Measurements from ENCODE around the gene DNAL4. TPM values are rescaled to one million over a fixed set of nuclear protein-coding genes. Genes with fewer than 3 reads are reported as not detected.
A peak's percentile ranks its signal among the peaks of the same experiment; 100 is the strongest.

DNAL4 gene
- total and polyA plus RNA-seq, 10 of the 15 experiments (the other 5 are each of a cell fraction or from before 2014, with no cell fraction given), result 0.35 to 8.5 (median 6.3) TPM; not detected in 1

- no peaks in the 10 kb centered on the region for H3K4me1 ChIP-seq (ENCODE audit: control insufficient read depth, insufficient read depth, low read length)
- no peak overlapping the region for H3K9ac ChIP-seq (ENCODE audit: control insufficient read depth, insufficient read depth, low read length)
- H3K27ac ChIP-seq (ENCODE audit: control insufficient read depth, insufficient read depth), result no peak overlapping the region
- ATAC-seq (peak; percentile 7; the same call in 2 of the 3 replicates), DNase-seq (ENCODE audit: low read depth, low spot score) (no peak), FAIRE-seq (no peak)
- H3K4me2 ChIP-seq (ENCODE audit: control insufficient read depth, insufficient read depth), result no peak overlapping the region
- 73% methylated on average over 13 of the region's 13 CpGs for whole genome bisulfite sequencing (ENCODE audit: insufficient coverage, insufficient replicate concordance, low lambda C conversion rate, missing lambda C conversion rate)
- ChIA-PET CTCF (interaction anchor here (1.0 to 3.7 kb wide), 9 partner anchors 10 to 682 kb away, joined by 3 to 26 read pairs (median 5); no protein-coding TSS in a partner anchor), SMC1A (ENCODE audit: uncharacterized antibody, unreplicated experiment) (interaction anchor here (1.3 kb wide), 1 partner anchor 16 kb away, joined by 5 read pairs; no protein-coding TSS in a partner anchor), POLR2A (interaction anchor here (0.6 kb wide), 1 partner anchor 513 kb away, joined by 3 read pairs; no protein-coding TSS in a partner anchor), RAD21 (ENCODE audit: unreplicated experiment) (interaction anchor here (0.8 to 1.8 kb wide), 3 partner anchors 31 to 269 kb away, joined by 3 to 4 read pairs (median 3); no protein-coding TSS in a partner anchor)
- H3K4me3 ChIP-seq, result no peak overlapping the region
- in situ Hi-C loops (cut with MboI) (no loop called here), intact Hi-C loops (cut with micrococcal nuclease; ENCODE audit: unreplicated experiment) (no loop called here)
- H4K20me1 ChIP-seq (ENCODE audit: control insufficient read depth, insufficient read depth), result peaks cover 2% of the 10 kb centered on the region; the same call in 1 of the 2 replicates
- H3K36me3 ChIP-seq (ENCODE audit: control insufficient read depth in 2 of 2, insufficient read depth in 2 of 2, low read length in 1 of 2), result peaks cover 32 to 65% of the 10 kb centered on the region in 2 experiments
- no peak for TF ChIP-seq ESRRA (IDR thresholded peaks at IDR 0.05; ENCODE audit: low read length)
- TF ChIP-seq BCL3 (IDR thresholded peaks at IDR 0.05; ENCODE audit: borderline replicate concordance, insufficient read depth, low read depth, low read length, poor library complexity, severe bottlenecking), result peak; percentile 17
- peak; percentile 19; the same call in 1 of the 2 replicates for TF ChIP-seq POLR2AphosphoS5 (IDR thresholded peaks at IDR 0.05; ENCODE audit: low read length)
- TF ChIP-seq POLR2A (IDR thresholded peaks at IDR 0.05; ENCODE audit: low read depth, low read length), result peak; percentile 34; the same call in 1 of the 2 replicates
- no peaks in the 10 kb centered on the region for H3K27me3 ChIP-seq (replicated peaks in 1 of 2; ENCODE audit: control insufficient read depth in 2 of 2, insufficient read depth in 2 of 2, low read length in 1 of 2)
- TSS peak; percentile 60 for BruUV-seq (replicated peaks)
- H2AFZ ChIP-seq (ENCODE audit: control insufficient read depth, low read depth, low read length), result no peak overlapping the region
- H3K79me2 ChIP-seq (ENCODE audit: control insufficient read depth, insufficient read depth, low read length), result no peaks in the 10 kb centered on the region
- no peaks in the 10 kb centered on the region for H3K9me3 ChIP-seq (replicated peaks; ENCODE audit: control insufficient read depth, insufficient read depth, low read length)
These were observed 59.4 kb downstream of the DNAL4 start for GRCh38 chr22:38734421-38735100.
